HUES48 (cell line): Measurements from ENCODE around the gene F8.

ENCODE experiments used
- H3K27ac ChIP-seq: one replicate; pipeline ENCODE4 v1.7.0; 2013; ENCODE audit warnings: low read depth, low read length, inconsistent platforms
- H3K27me3 ChIP-seq: 2 replicates; pipeline ENCODE4 v1.6.1; 2013; ENCODE audit warnings: mild to moderate bottlenecking, low read length; ENCODE audit not compliant: control insufficient read depth, insufficient read depth
- H3K36me3 ChIP-seq: 2 replicates; pipeline ENCODE4 v1.6.1; 2013; ENCODE audit warnings: low read length; ENCODE audit not compliant: control insufficient read depth, insufficient read depth
- H3K4me1 ChIP-seq: 2 replicates; pipeline ENCODE4 v1.6.1; 2013; ENCODE audit warnings: mild to moderate bottlenecking, low read length; ENCODE audit not compliant: control insufficient read depth, insufficient read depth
- H3K4me3 ChIP-seq: 2 replicates; pipeline ENCODE4 v1.5.1; 2013; ENCODE audit warnings: mild to moderate bottlenecking, low read depth, low read length
- H3K9ac ChIP-seq: 2 replicates; pipeline ENCODE4 v1.6.1; 2013; ENCODE audit warnings: mild to moderate bottlenecking, low read depth, low read length, moderate library complexity
- H3K9me3 ChIP-seq: 2 replicates; pipeline ENCODE4 v1.6.1; 2013; ENCODE audit warnings: low read length; ENCODE audit not compliant: control insufficient read depth, insufficient read depth

The F8 gene

GRCh38 chrX:154800478-154801210 lies 221.9 kb downstream of the F8 start:
- peaks cover 40% of the 10 kb centered on the region for H3K27me3 ChIP-seq
- H3K9ac ChIP-seq: no peak overlapping the region
- H3K36me3 ChIP-seq: no peaks in the 10 kb centered on the region
- H3K4me1 ChIP-seq: peaks cover 9% of the 10 kb centered on the region
- H3K27ac ChIP-seq: peak overlapping the region; percentile 21
- H3K9me3 ChIP-seq: peaks cover 41% of the 10 kb centered on the region
- no peak overlapping the region for H3K4me3 ChIP-seq

- H3K4me1 ChIP-seq: peaks cover 9% of the 10 kb centered on the region
- peaks cover 46% of the 10 kb centered on the region for H3K9me3 ChIP-seq
- peak overlapping the region; percentile 21 for H3K27ac ChIP-seq
- no peak overlapping the region for H3K9ac ChIP-seq
- H3K4me3 ChIP-seq: no peak overlapping the region
- no peaks in the 10 kb centered on the region for H3K36me3 ChIP-seq
- H3K27me3 ChIP-seq: peaks cover 35% of the 10 kb centered on the region
These were observed 222.8 kb downstream of the F8 start for GRCh38 chrX:154799556-154800348.

GRCh38 chrX:154797006-154797405 lies 225.5 kb downstream of the F8 start:
- no peaks in the 10 kb centered on the region for H3K36me3 ChIP-seq
- H3K27me3 ChIP-seq: peaks cover 17% of the 10 kb centered on the region
- H3K27ac ChIP-seq: no peak overlapping the region
- H3K4me1 ChIP-seq: peaks cover 9% of the 10 kb centered on the region
- no peak overlapping the region for H3K9ac ChIP-seq
- no peak overlapping the region; the same call in 1 of the 2 replicates for H3K4me3 ChIP-seq
- H3K9me3 ChIP-seq: peaks cover 56% of the 10 kb centered on the region

GRCh38 chrX:154795016-154795415 lies 227.5 kb downstream of the F8 start:
- H3K36me3 ChIP-seq: no peaks in the 10 kb centered on the region
- peaks cover 3% of the 10 kb centered on the region; the same call in 1 of the 2 replicates for H3K27me3 ChIP-seq
- H3K4me1 ChIP-seq: peaks cover 5% of the 10 kb centered on the region; the same call in 1 of the 2 replicates

GRCh38 chrX:154793084-154793795 lies 229.3 kb downstream of the F8 start:
- H3K27me3 ChIP-seq: peaks cover under 1% of the 10 kb centered on the region; the same call in 1 of the 2 replicates
- no peak overlapping the region for H3K4me3 ChIP-seq
- H3K4me1 ChIP-seq: peaks cover 3% of the 10 kb centered on the region; the same call in 1 of the 2 replicates
- peaks cover 58% of the 10 kb centered on the region for H3K9me3 ChIP-seq
- no peak overlapping the region for H3K9ac ChIP-seq
- no peak overlapping the region for H3K27ac ChIP-seq
- H3K36me3 ChIP-seq: no peaks in the 10 kb centered on the region

More at GRCh38 chrX:154795016-154795415, 227.5 kb downstream of the F8 start:
- Histone ChIP-seq H3K9me3 (peaks cover 58% of the 10 kb centered on the region), H3K27ac (no peak overlapping the region), H3K9ac (no peak overlapping the region), H3K4me3 (no peak overlapping the region)

GRCh38 chrX:154791939-154792338 lies 230.6 kb downstream of the F8 start:
- H3K36me3 ChIP-seq: no peaks in the 10 kb centered on the region
- H3K27ac ChIP-seq: no peak overlapping the region
- H3K9me3 ChIP-seq: peaks cover 59% of the 10 kb centered on the region
- no peak overlapping the region for H3K4me3 ChIP-seq
- no peaks in the 10 kb centered on the region for H3K4me1 ChIP-seq
- H3K27me3 ChIP-seq: no peaks in the 10 kb centered on the region
- no peak overlapping the region for H3K9ac ChIP-seq

- H3K9me3 ChIP-seq: peaks cover 56% of the 10 kb centered on the region
- no peaks in the 10 kb centered on the region for H3K4me1 ChIP-seq
- no peak overlapping the region for H3K27ac ChIP-seq
- H3K36me3 ChIP-seq: no peaks in the 10 kb centered on the region
- H3K9ac ChIP-seq: no peak overlapping the region
- no peaks in the 10 kb centered on the region for H3K27me3 ChIP-seq
- no peak overlapping the region for H3K4me3 ChIP-seq
These were observed 231.1 kb downstream of the F8 start for GRCh38 chrX:154791467-154791866.
